ENCODE results near the gene SYNE4. TPM values are rescaled to one million over a fixed set of nuclear protein-coding genes. Genes with fewer than 3 reads are reported as not detected.

The SYNE4 gene
- total RNA-seq, 1 experiment from 2014 or later, result 48.5 TPM

- H3K36me3 Mint-ChIP-seq (ENCODE audit: insufficient read depth, unreplicated experiment), result peaks cover 33% of the 10 kb centered on the region
- no peak for TF ChIP-seq CTCF (IDR thresholded peaks at IDR 0.05; ENCODE audit: insufficient read depth in 1 of 2, low read depth in 1 of 2, low read length in 1 of 2, severe bottlenecking in 1 of 2, unreplicated experiment in 1 of 2)
- CTCF ChIA-PET, result no interaction called here
Observed at GRCh38 chr19:35993923-35994598, 14.6 kb downstream of the SYNE4 start.

GRCh38 chr19:35992907-35993765, 15.5 kb downstream of the SYNE4 start:
- H3K36me3 Mint-ChIP-seq (ENCODE audit: insufficient read depth, unreplicated experiment), result peaks cover 30% of the 10 kb centered on the region
- POLR2A ChIA-PET, result no interaction called here
- H3K9me3 ChIP-seq, result peaks cover 8% of the 10 kb centered on the region; the same call in 1 of the 2 replicates
- no peak overlapping the region for H3K4me3 Mint-ChIP-seq (ENCODE audit: unreplicated experiment)
- H3K27me3 Mint-ChIP-seq (ENCODE audit: insufficient read depth, unreplicated experiment), result no peaks in the 10 kb centered on the region
- H3K27me3 ChIP-seq (replicated peaks; ENCODE audit: control insufficient read depth, insufficient read depth, low read length), result no peaks in the 10 kb centered on the region
- H3K9me3 Mint-ChIP-seq (ENCODE audit: unreplicated experiment), result no peaks in the 10 kb centered on the region
- intact Hi-C loops (cut with micrococcal nuclease; ENCODE audit: unreplicated experiment), result no loop called here
- CTCF ChIA-PET, result no interaction called here
- H3K27ac Mint-ChIP-seq (ENCODE audit: unreplicated experiment), result no peak overlapping the region
- no peaks in the 10 kb centered on the region for H3K36me3 ChIP-seq (ENCODE audit: control insufficient read depth, insufficient read depth, low read length)
- H3K4me1 ChIP-seq, result no peaks in the 10 kb centered on the region
- BruUV-seq (replicated peaks), result no TSS peak
- no peak for DNase-seq
- no peak overlapping the region for H3K4me3 ChIP-seq (ENCODE audit: low read depth, low read length)
- peaks cover 11% of the 10 kb centered on the region for H3K4me1 Mint-ChIP-seq (ENCODE audit: low read depth, unreplicated experiment)
- TF ChIP-seq CTCF (IDR thresholded peaks at IDR 0.05; ENCODE audit: insufficient read depth in 1 of 2, low read depth in 1 of 2, low read length in 1 of 2, severe bottlenecking in 1 of 2, unreplicated experiment in 1 of 2), result no peak

More at GRCh38 chr19:35993923-35994598, 14.6 kb downstream of the SYNE4 start:
- peak overlapping the region; percentile 93 for H3K27ac Mint-ChIP-seq (ENCODE audit: unreplicated experiment)
- BruUV-seq (replicated peaks), result no TSS peak
- DNase-seq, result no peak
- H3K27me3 Mint-ChIP-seq (ENCODE audit: insufficient read depth, unreplicated experiment), result no peaks in the 10 kb centered on the region
- H3K4me3 Mint-ChIP-seq (ENCODE audit: unreplicated experiment), result peak overlapping the region; percentile 95
- peaks cover 11% of the 10 kb centered on the region for H3K4me1 Mint-ChIP-seq (ENCODE audit: low read depth, unreplicated experiment)
- no peaks in the 10 kb centered on the region for H3K4me1 ChIP-seq
- H3K27me3 ChIP-seq (replicated peaks; ENCODE audit: control insufficient read depth, insufficient read depth, low read length), result no peaks in the 10 kb centered on the region
- intact Hi-C loops (cut with micrococcal nuclease; ENCODE audit: unreplicated experiment), result loop anchor here (2.0 kb wide), 2 partner anchors 15 to 61 kb away; partner anchors contain the start of genes SYNE4, THAP8 and WDR62
- no peaks in the 10 kb centered on the region for H3K9me3 Mint-ChIP-seq (ENCODE audit: unreplicated experiment)
- peak overlapping the region; percentile 98; the same call in 1 of the 2 replicates for H3K4me3 ChIP-seq (ENCODE audit: low read depth, low read length)
- H3K36me3 ChIP-seq (ENCODE audit: control insufficient read depth, insufficient read depth, low read length), result no peaks in the 10 kb centered on the region
- H3K9me3 ChIP-seq, result peaks cover 4% of the 10 kb centered on the region; the same call in 1 of the 2 replicates
- POLR2A ChIA-PET, result interaction anchor here (0.7 kb wide), 1 partner anchor 10 kb away, joined by 3 read pairs; no protein-coding TSS in a partner anchor

GRCh38 chr19:35991731-35992450, 16.7 kb downstream of the SYNE4 start:
- H3K27ac Mint-ChIP-seq (ENCODE audit: unreplicated experiment), result no peak overlapping the region
- H3K4me3 Mint-ChIP-seq (ENCODE audit: unreplicated experiment), result no peak overlapping the region
- no TSS peak for BruUV-seq (replicated peaks)
- intact Hi-C loops (cut with micrococcal nuclease; ENCODE audit: unreplicated experiment), result no loop called here
- ChIA-PET CTCF (interaction anchor here (0.7 to 1.0 kb wide), 2 partner anchors 16 to 22 kb away, joined by 3 to 4 read pairs; partner anchors contain the start of gene ALKBH6), POLR2A (no interaction called here)
- Histone ChIP-seq H3K4me3 (ENCODE audit: low read depth, low read length) (no peak overlapping the region), H3K9me3 (peaks cover 8% of the 10 kb centered on the region; the same call in 1 of the 2 replicates), H3K27me3 (replicated peaks; ENCODE audit: control insufficient read depth, insufficient read depth, low read length) (no peaks in the 10 kb centered on the region), H3K4me1 (no peaks in the 10 kb centered on the region), H3K36me3 (ENCODE audit: control insufficient read depth, insufficient read depth, low read length) (no peaks in the 10 kb centered on the region)
- no peak for TF ChIP-seq CTCF (IDR thresholded peaks at IDR 0.05; ENCODE audit: insufficient read depth in 1 of 2, low read depth in 1 of 2, low read length in 1 of 2, severe bottlenecking in 1 of 2, unreplicated experiment in 1 of 2)
- no peak for DNase-seq
- peaks cover under 1% of the 10 kb centered on the region for H3K27me3 Mint-ChIP-seq (ENCODE audit: insufficient read depth, unreplicated experiment)
- peaks cover 19% of the 10 kb centered on the region for H3K36me3 Mint-ChIP-seq (ENCODE audit: insufficient read depth, unreplicated experiment)
- H3K9me3 Mint-ChIP-seq (ENCODE audit: unreplicated experiment), result no peaks in the 10 kb centered on the region
- H3K4me1 Mint-ChIP-seq (ENCODE audit: low read depth, unreplicated experiment), result peaks cover 11% of the 10 kb centered on the region

Data from Caco-2 (cell line).